ENCODE measurements around the gene MAP6. TPM values are rescaled to one million over a fixed set of nuclear protein-coding genes. Genes with fewer than 3 reads are reported as not detected.

Gene MAP6
- total and polyA plus RNA-seq, 8 donors = 0.88 to 17.4 (median 2.5) TPM

- Histone ChIP-seq H3K27ac (no peak overlapping the region), H3K4me3 (no peak overlapping the region), H3K36me3 (no peaks in the 10 kb centered on the region), H3K4me1 (peaks cover 0 to 4% (median 0%) of the 10 kb centered on the region in 3 donors), H3K27me3 (no peaks in the 10 kb centered on the region), H3K9me3 (no peaks in the 10 kb centered on the region)
- intact Hi-C loops (cut with DNase I) = no loop called here
- TF ChIP-seq CTCF (IDR thresholded peaks at IDR 0.05) = no peak
- no peak for DNase-seq
- no peak for FAIRE-seq
- ATAC-seq = peak in 3 of 4 donors; percentile 39 to 48 (median 45)
- WGBS, 2 donors = 70 to 77% methylated on average over 4 of the region's 4 CpGs
Observed at GRCh38 chr11:75597636-75598035, 71.2 kb downstream of the MAP6 start.

GRCh38 chr11:75596914-75597313 lies 71.9 kb downstream of the MAP6 start:
- Histone ChIP-seq H3K27me3 (no peaks in the 10 kb centered on the region), H3K27ac (no peak overlapping the region), H3K36me3 (no peaks in the 10 kb centered on the region), H3K4me1 (peaks cover 0 to 7% (median 0%) of the 10 kb centered on the region in 3 donors), H3K9me3 (no peaks in the 10 kb centered on the region), H3K4me3 (no peak overlapping the region)
- 65 to 66% methylated on average over 4 of the region's 4 CpGs for WGBS, 2 donors
- no peak for DNase-seq
- TF ChIP-seq CTCF (IDR thresholded peaks at IDR 0.05) = no peak
- intact Hi-C loops (cut with DNase I) = no loop called here
- ATAC-seq = no peak
- FAIRE-seq = no peak

DNA sequence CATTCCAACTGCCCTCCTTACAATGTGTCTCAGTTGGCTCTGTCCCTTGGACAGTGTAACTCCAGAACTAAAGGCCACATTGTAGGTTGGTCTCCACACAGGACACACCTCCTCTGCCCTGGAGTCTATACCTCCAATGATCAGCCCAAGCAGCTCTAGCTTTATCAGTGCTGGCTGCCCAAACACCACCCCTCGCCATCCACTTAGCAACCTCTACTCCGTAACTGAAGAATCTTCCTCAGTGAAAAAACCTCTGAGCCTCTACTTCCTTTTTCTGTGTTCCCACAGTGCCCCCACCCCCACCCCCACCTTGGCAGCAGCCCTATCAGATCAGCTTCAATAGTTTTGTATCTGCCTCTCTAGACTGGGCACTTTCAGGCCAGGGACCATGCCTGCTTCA lies 73.4 kb downstream of the MAP6 start:
- DNase-seq (no peak), ATAC-seq (no peak), FAIRE-seq (no peak)
- intact Hi-C loops (cut with DNase I) = no loop called here
- 88 to 91% methylated on average over 2 of the region's 2 CpGs for WGBS, 2 donors
- Histone ChIP-seq H3K27me3 (no peaks in the 10 kb centered on the region), H3K36me3 (no peaks in the 10 kb centered on the region), H3K4me1 (peaks cover 0 to 7% (median 0%) of the 10 kb centered on the region in 3 donors), H3K27ac (no peak overlapping the region), H3K4me3 (no peak overlapping the region), H3K9me3 (no peaks in the 10 kb centered on the region)
- no peak for TF ChIP-seq CTCF (IDR thresholded peaks at IDR 0.05)

DNA sequence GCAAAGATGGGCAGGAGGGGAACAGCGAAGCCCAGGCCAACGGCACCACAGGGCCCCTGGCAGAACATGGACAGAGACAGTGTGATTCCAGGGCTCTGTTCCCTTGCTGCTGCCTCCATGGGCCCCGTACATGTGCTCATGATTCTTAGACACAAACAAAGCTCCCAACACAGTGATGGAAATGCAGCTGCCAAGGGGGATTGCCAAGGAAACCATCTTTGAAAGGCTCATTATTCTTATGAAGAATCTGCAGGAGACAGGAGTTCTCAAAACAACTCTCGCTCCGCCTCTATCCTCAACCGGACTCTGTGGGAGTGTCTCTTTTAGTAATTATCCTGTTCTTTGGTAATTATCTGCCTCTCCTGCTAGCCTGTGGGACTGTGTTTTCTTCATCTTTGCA lies 74.6 kb downstream of the MAP6 start:
- WGBS, 2 donors = 88 to 90% methylated on average over 6 of the region's 6 CpGs
- intact Hi-C loops (cut with DNase I) = no loop called here
- ATAC-seq = no peak

More for the DNA sequence above, 74.6 kb downstream of the MAP6 start:
- FAIRE-seq = no peak
- H3K27ac ChIP-seq = no peak overlapping the region
- no peak for DNase-seq
- TF ChIP-seq CTCF (IDR thresholded peaks at IDR 0.05) = no peak
- H3K36me3 ChIP-seq = no peaks in the 10 kb centered on the region
- no peaks in the 10 kb centered on the region for H3K27me3 ChIP-seq
- H3K4me1 ChIP-seq = peaks cover 0 to 7% (median 0%) of the 10 kb centered on the region in 3 donors
- no peaks in the 10 kb centered on the region for H3K9me3 ChIP-seq
- no peak overlapping the region for H3K4me3 ChIP-seq
